ENCODE results near the gene CCDC40.

Gene CCDC40

DNA sequence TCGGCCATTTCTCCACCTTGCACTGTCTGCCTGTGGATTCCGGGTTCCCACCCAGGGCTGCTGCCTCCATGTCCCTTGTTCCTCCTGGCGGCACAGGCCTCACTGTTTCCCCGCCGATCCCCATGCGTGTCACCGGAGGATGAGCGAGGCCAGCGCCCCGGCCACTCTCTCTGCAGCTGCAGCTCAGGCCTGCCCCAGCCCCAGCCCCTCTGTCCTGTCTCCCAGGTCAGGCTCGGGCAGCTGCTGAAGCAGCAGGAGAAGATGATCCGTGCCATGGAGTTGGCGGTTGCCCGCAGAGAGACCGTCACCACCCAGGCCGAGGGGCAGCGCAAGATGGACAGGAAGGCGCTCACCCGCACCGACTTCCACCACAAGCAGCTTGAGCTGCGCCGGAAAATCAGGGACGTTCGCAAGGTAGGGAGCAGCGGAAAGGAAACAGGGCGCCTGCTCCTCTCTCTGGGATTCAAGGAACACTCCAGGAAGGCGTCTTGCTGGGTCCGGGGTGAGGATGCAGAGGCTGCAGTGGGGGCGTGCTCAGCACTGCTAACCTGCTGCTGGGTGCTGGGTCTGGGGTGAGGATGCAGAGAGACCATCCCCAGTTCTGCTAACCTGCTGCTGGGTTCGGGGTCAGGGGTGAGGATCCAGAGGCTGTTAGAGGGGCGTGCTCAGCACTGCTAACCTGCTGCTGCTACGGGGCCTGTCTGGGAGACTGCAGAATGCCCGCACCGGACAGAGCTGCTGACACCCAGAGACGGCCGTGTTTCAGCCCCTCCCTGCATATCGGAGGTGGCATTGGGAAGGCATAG is 58.8 kb downstream of the CCDC40 start:
- H3K27ac ChIP-seq (ENCODE audit: insufficient read depth, low read depth, low read length, poor library complexity, severe bottlenecking), result no peak overlapping the region
- no peak overlapping the region for H3K4me3 ChIP-seq (ENCODE audit: insufficient read depth, low read depth, low read length)
- 90 to 91% methylated on average over 37 of the region's 37 CpGs for WGBS, 2 experiments
- H3K4me1 ChIP-seq (ENCODE audit: control insufficient read depth, insufficient read depth, low read length), result no peaks in the 10 kb centered on the region
- no peaks in the 10 kb centered on the region for H3K9me3 ChIP-seq (ENCODE audit: control insufficient read depth, low read length)
- peaks cover 4% of the 10 kb centered on the region for H3K27me3 ChIP-seq (ENCODE audit: control insufficient read depth, insufficient read depth, low read length, poor library complexity, severe bottlenecking)
- no peaks in the 10 kb centered on the region for H3K36me3 ChIP-seq (ENCODE audit: control insufficient read depth, insufficient read depth, low read length)

DNA sequence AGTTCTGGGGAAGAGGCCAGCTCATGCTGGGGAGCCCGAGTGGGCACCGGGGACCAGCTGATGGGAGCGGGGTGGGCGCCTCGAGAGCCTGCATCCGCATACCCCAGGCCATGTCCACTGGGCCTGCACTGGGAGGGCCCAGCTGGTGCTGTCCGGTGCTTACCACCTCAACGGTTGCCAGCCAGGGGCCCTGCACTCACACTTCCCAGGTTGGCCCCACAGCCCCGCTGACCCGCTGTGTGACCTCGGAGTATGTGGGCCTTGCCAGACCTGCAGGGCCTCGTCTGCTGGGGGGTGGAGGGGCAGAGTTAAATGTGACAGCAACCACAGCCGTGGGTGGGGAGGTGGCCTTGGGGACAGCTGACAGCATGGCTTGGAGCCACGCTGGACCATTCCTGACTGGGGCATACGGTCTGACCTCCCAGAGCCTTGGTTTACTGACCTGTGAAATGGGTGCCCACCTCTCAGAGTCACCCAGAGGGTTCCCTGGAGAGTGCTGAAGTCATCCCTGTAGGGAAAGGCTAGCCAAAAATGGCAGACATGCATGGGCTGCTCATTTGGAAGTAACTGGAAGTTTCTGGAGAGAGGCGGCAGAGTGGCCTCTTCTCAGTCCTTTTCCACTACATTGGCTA is 59.5 kb downstream of the CCDC40 start:
- no peak overlapping the region for H3K4me3 ChIP-seq (ENCODE audit: insufficient read depth, low read depth, low read length)
- H3K27me3 ChIP-seq (ENCODE audit: control insufficient read depth, insufficient read depth, low read length, poor library complexity, severe bottlenecking), result peaks cover 8% of the 10 kb centered on the region
- H3K36me3 ChIP-seq (ENCODE audit: control insufficient read depth, insufficient read depth, low read length), result no peaks in the 10 kb centered on the region
- H3K4me1 ChIP-seq (ENCODE audit: control insufficient read depth, insufficient read depth, low read length), result peaks cover 2% of the 10 kb centered on the region
- H3K27ac ChIP-seq (ENCODE audit: insufficient read depth, low read depth, low read length, poor library complexity, severe bottlenecking), result no peak overlapping the region
- no peaks in the 10 kb centered on the region for H3K9me3 ChIP-seq (ENCODE audit: control insufficient read depth, low read length)
- WGBS, 2 experiments, result 94% methylated on average over 16 of the region's 16 CpGs

DNA sequence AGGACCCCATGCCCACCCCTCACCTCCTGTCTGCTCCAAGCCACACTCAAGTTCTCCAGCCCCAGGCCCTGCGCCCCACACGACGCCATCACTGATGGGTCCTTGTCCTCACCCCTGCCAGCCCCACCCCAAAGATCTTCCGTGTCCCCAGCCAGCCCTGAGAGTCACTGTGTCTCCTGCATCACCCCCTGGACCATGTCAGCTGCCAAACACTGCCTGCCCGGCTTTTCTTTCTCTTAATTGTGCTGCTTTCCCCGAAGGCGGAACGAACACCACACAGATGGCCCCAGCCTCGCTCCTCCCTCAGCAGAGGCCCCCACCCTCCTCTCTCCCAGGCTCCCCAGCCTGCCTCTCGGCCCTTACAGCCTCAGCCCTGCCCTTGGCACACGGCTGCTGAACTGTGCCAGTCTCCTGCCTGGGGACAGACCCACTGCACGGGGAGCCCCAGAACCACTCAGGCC is 60.1 kb downstream of the CCDC40 start:
- H3K27ac ChIP-seq (ENCODE audit: insufficient read depth, low read depth, low read length, poor library complexity, severe bottlenecking), result no peak overlapping the region
- peaks cover 8% of the 10 kb centered on the region for H3K27me3 ChIP-seq (ENCODE audit: control insufficient read depth, insufficient read depth, low read length, poor library complexity, severe bottlenecking)

DNA sequence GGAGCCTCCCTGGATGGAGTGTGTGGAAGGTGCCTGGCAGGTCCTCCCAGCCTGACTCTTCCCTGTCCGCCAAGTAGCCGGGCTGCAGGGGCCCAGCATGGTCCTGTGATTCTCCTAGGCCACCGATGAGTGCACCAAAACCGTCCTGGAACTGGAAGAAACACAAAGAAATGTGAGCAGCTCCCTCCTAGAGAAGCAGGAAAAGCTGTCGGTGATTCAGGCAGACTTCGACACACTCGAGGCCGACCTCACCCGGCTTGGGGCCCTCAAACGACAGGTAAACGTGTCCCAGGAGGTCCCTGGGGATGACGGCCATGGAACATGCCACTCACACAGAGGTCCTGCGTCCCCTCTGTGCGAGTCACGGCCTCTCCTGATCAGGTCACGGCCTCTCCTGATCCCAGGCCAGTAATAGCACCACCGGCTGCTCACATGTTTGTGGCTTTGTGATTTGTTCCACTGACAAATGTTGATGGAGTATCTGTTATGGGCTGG is 60.7 kb downstream of the CCDC40 start:
- Histone ChIP-seq H3K9me3 (ENCODE audit: control insufficient read depth, low read length) (no peaks in the 10 kb centered on the region), H3K36me3 (ENCODE audit: control insufficient read depth, insufficient read depth, low read length) (no peaks in the 10 kb centered on the region), H3K27me3 (ENCODE audit: control insufficient read depth, insufficient read depth, low read length, poor library complexity, severe bottlenecking) (peaks cover 8% of the 10 kb centered on the region), H3K4me3 (ENCODE audit: insufficient read depth, low read depth, low read length) (no peak overlapping the region), H3K4me1 (ENCODE audit: control insufficient read depth, insufficient read depth, low read length) (peaks cover 3% of the 10 kb centered on the region), H3K27ac (ENCODE audit: insufficient read depth, low read depth, low read length, poor library complexity, severe bottlenecking) (no peak overlapping the region)
- WGBS, 2 experiments, result 92% methylated on average over 17 of the region's 17 CpGs

More for the DNA sequence above, 60.1 kb downstream of the CCDC40 start:
- Histone ChIP-seq H3K4me1 (ENCODE audit: control insufficient read depth, insufficient read depth, low read length) (peaks cover 3% of the 10 kb centered on the region), H3K9me3 (ENCODE audit: control insufficient read depth, low read length) (no peaks in the 10 kb centered on the region), H3K4me3 (ENCODE audit: insufficient read depth, low read depth, low read length) (no peak overlapping the region), H3K36me3 (ENCODE audit: control insufficient read depth, insufficient read depth, low read length) (no peaks in the 10 kb centered on the region)
- WGBS, 2 experiments, result 82 to 84% methylated on average over 12 of the region's 12 CpGs

DNA sequence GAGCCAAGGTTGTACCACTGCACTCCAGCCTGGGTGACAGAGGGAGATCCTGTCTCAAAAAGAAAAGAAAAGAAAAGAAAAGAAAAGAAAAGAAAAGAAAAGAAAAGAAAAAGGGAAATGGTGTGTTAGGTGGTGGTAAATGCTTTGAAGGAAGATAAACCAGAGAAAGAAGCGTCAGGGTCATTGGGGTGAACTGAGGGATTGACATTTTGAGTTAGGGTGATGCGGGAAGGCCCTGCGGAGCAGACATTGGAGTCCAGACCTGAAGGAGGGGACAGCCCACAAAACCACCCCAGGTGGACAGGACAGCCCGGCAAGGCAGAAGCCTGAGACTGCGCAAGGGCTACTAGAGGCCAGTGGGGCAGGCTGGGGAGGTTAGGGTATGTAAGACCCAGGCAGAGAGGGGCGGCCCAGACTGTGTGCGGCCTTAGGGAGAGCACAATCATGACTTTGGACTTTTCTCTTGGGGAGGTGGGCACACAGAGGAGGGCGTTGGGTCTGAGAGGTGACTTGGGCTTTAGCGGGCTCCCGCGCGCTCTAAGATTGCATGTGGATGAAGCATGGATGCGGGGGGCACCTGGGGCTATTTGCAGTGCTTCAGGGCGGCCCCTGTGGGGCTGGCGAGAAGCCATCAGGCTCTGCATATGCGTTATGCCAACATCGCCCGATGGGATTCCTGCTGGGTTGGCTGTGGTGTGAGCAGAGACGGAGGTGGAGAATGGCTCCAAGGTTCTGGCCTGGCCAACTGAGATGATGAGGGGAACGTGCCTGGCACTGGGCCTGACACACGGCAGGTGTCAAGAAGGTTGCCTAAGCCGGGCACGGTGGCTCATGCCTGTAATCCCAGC is 61.6 kb downstream of the CCDC40 start:
- Histone ChIP-seq H3K36me3 (ENCODE audit: control insufficient read depth, insufficient read depth, low read length) (no peaks in the 10 kb centered on the region), H3K4me1 (ENCODE audit: control insufficient read depth, insufficient read depth, low read length) (peaks cover 10% of the 10 kb centered on the region), H3K9me3 (ENCODE audit: control insufficient read depth, low read length) (no peaks in the 10 kb centered on the region), H3K27ac (ENCODE audit: insufficient read depth, low read depth, low read length, poor library complexity, severe bottlenecking) (no peak overlapping the region), H3K4me3 (ENCODE audit: insufficient read depth, low read depth, low read length) (no peak overlapping the region), H3K27me3 (ENCODE audit: control insufficient read depth, insufficient read depth, low read length, poor library complexity, severe bottlenecking) (peaks cover 8% of the 10 kb centered on the region)
- WGBS, 2 experiments, result 91 to 92% methylated on average over 23 of the region's 23 CpGs

DNA sequence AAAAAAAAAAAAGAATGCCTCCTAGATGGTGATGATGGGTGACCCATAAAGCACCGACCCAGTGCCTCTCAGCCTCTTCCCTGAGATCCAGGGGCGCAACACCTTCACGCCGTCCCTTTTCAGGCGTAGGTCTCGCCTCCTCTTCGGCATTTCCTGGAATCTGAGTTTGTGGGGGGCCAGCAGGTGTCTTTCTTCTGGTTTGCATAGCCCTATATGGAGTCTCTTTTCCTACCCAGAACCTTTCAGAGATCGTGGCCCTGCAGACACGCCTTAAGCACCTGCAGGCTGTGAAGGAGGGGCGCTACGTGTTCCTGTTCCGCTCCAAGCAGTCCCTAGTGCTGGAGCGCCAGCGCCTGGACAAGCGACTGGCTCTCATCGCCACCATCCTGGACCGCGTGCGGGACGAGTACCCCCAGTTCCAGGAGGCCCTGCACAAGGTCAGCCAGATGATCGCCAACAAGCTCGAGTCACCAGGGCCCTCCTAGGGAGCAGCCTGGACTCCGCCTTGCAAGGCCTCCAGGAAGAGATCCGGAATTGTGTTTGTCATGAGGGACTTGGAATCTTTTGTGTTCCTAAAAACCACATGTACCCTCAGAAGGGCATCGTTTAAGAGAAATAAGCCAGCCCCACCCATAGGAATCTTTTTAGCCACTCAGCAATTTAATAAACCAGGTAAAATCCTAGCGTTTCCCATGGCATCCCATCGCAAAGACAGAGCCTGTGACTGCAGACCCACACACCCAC is 63.0 kb downstream of the CCDC40 start:
- WGBS, 2 experiments, result 89 to 90% methylated on average over 27 of the region's 27 CpGs

DNA sequence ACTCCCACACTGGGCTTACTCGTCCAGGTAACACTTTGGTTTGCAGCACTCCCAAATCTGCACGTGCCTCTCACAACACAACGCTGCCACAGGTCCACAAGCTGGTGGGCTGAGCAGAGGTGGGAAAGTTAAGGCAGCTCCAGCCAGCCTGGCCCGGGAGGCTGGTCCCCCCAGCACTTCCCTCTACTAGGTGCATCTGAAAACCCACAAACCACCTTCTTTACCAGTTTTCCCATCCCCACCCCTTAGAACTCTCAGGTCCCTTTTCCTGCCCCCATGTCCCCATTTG is 63.5 kb downstream of the CCDC40 start:
- Histone ChIP-seq H3K4me1 (ENCODE audit: control insufficient read depth, insufficient read depth, low read length) (peaks cover 15% of the 10 kb centered on the region), H3K36me3 (ENCODE audit: control insufficient read depth, insufficient read depth, low read length) (no peaks in the 10 kb centered on the region), H3K27me3 (ENCODE audit: control insufficient read depth, insufficient read depth, low read length, poor library complexity, severe bottlenecking) (peaks cover 8% of the 10 kb centered on the region), H3K9me3 (ENCODE audit: control insufficient read depth, low read length) (no peaks in the 10 kb centered on the region), H3K27ac (ENCODE audit: insufficient read depth, low read depth, low read length, poor library complexity, severe bottlenecking) (no peak overlapping the region), H3K4me3 (ENCODE audit: insufficient read depth, low read depth, low read length) (no peak overlapping the region)
- WGBS, 2 experiments, result 94 to 95% methylated on average over 4 of the region's 4 CpGs

More for the DNA sequence above, 63.0 kb downstream of the CCDC40 start:
- Histone ChIP-seq H3K9me3 (ENCODE audit: control insufficient read depth, low read length) (no peaks in the 10 kb centered on the region), H3K4me1 (ENCODE audit: control insufficient read depth, insufficient read depth, low read length) (peaks cover 14% of the 10 kb centered on the region), H3K4me3 (ENCODE audit: insufficient read depth, low read depth, low read length) (no peak overlapping the region), H3K27me3 (ENCODE audit: control insufficient read depth, insufficient read depth, low read length, poor library complexity, severe bottlenecking) (peaks cover 8% of the 10 kb centered on the region), H3K27ac (ENCODE audit: insufficient read depth, low read depth, low read length, poor library complexity, severe bottlenecking) (no peak overlapping the region), H3K36me3 (ENCODE audit: control insufficient read depth, insufficient read depth, low read length) (no peaks in the 10 kb centered on the region)

DNA sequence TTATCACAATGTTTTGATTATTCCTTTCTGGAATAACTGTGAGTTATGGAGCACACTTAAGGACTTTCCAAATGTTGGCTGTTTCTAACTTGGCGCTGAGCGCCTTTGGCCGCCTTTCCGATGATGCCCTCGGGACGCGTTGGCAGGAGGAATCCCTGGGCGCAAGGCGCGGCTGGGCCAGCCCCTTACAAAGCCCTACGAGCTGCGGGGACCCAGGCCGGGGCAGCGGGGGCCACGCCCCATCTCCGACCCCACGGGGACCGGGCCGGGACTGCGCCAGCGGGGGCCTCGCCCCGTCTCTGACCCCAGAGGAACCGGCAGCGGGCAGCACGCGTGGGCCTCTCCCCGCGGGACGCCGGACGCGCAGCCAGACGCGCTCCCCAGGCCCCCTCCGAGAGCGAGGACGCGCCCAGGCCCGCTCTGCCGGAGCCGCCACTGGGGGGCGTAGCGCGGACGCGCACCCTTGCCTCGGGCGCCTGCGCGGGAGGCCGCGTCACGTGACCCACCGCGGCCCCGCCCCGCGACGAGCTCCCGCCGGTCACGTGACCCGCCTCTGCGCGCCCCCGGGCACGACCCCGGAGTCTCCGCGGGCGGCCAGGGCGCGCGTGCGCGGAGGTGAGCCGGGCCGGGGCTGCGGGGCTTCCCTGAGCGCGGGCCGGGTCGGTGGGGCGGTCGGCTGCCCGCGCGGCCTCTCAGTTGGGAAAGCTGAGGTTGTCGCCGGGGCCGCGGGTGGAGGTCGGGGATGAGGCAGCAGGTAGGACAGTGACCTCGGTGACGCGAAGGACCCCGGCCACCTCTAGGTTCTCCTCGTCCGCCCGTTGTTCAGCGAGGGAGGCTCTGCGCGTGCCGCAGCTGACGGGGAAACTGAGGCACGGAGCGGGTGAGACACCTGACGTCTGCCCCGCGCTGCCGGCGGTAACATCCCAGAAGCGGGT is 64.8 kb downstream of the CCDC40 start, which contains the start of gene GAA:
Gene GAA (plus strand): TSS at position 571 of the 935 bp plus-strand sequence. CDS start 3,006 bp downstream, outside the sequence.
- peaks cover 8% of the 10 kb centered on the region for H3K27me3 ChIP-seq (ENCODE audit: control insufficient read depth, insufficient read depth, low read length, poor library complexity, severe bottlenecking)
- no peaks in the 10 kb centered on the region for H3K36me3 ChIP-seq (ENCODE audit: control insufficient read depth, insufficient read depth, low read length)
- peaks cover 15% of the 10 kb centered on the region for H3K4me1 ChIP-seq (ENCODE audit: control insufficient read depth, insufficient read depth, low read length)
- 1% methylated on average over 114 of the region's 114 CpGs for WGBS, 2 experiments
- H3K4me3 ChIP-seq (ENCODE audit: insufficient read depth, low read depth, low read length), result peak within 1 kb of the TSS; percentile 79
- no peaks in the 10 kb centered on the region for H3K9me3 ChIP-seq (ENCODE audit: control insufficient read depth, low read length)
- H3K27ac ChIP-seq (ENCODE audit: insufficient read depth, low read depth, low read length, poor library complexity, severe bottlenecking), result peak within 1 kb of the TSS; percentile 82

Data from ectodermal cell (in vitro differentiated cells).